D721Med (cell line): Measurements from ENCODE around the gene HBP1.

Experiments
- DNase-seq: peaks from one replicate; pipeline ENCODE4 v3.0.0; 2011; ENCODE audit warnings: low spot score; ENCODE audit not compliant: insufficient read length
- FAIRE-seq: peaks from 2 replicates; lab custom pipeline; 2011; peaks lifted over from hg19 to GRCh38; lab: Jason Lieb, UNC
- TF ChIP-seq, protein P1 (sequence below): IDR thresholded peaks from 2 replicates; pipeline ENCODE4 v1.5.1; 2012; ENCODE audit warnings: mild to moderate bottlenecking, control low read depth; ENCODE audit not compliant: insufficient read depth; ENCODE audit errors: missing control alignments

The HBP1 gene

DNA sequence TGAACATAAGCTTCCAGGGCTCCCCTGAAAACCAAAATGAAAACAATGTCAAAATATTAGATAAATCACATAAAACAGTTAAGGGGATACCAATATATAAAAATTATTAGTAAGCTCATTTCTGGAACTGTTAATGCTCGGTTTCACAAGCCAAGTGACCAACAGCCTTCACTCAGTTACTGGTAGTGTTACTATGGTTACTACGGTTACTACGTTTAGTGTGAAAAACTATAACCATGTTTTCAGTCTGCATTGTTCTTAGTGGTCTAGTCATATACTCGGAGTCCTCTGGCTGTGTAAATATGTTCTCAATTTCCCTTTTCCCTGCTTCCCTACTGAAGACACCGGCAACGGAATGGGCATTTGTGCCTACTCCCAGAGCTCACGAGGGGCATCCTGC is 34.8 kb downstream of the HBP1 start:
- TF ChIP-seq, protein P1, sequence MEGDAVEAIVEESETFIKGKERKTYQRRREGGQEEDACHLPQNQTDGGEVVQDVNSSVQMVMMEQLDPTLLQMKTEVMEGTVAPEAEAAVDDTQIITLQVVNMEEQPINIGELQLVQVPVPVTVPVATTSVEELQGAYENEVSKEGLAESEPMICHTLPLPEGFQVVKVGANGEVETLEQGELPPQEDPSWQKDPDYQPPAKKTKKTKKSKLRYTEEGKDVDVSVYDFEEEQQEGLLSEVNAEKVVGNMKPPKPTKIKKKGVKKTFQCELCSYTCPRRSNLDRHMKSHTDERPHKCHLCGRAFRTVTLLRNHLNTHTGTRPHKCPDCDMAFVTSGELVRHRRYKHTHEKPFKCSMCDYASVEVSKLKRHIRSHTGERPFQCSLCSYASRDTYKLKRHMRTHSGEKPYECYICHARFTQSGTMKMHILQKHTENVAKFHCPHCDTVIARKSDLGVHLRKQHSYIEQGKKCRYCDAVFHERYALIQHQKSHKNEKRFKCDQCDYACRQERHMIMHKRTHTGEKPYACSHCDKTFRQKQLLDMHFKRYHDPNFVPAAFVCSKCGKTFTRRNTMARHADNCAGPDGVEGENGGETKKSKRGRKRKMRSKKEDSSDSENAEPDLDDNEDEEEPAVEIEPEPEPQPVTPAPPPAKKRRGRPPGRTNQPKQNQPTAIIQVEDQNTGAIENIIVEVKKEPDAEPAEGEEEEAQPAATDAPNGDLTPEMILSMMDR = no peak
- DNase-seq (no peak), FAIRE-seq (no peak)

DNA sequence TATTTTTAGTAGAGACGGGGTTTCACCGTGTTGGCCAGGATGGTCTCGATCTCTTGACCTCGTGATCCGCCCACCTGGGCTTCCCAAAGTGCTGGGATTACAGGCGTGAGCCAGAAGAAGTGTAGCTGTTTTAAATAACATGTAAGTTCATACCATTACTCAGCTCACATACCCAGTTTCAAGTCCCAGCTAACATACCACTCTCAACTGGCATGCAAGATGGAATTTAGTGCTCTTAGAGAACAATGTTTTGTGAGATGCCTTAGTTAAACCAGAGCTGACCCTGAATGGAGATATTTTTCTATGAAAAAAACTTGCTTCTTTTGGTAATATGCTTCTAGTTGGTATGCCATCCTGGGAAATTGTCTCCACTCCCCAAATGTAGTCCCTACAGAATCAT is 37.3 kb downstream of the HBP1 start:
- DNase-seq = no peak
- TF ChIP-seq, protein P1 = no peak
- FAIRE-seq = no peak

DNA sequence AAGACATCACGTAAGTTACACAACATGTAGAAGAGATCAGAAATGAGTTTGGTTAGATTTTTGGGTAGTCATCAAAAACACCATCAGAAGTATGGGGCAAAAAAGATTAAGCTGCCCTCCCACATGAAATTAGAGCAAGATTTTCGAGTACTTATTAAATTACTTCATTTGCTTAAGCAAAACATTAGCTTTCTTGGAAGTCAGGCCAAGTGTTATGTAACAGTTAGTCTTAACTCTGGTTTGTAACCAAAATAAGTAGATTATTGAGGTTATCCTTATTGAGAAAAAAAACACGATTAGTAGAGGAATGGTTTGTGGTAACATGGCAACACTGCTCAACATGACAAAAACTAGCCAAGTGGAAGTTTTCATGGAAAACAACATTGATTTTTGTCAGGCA is 37.9 kb downstream of the HBP1 start:
- DNase-seq (no peak), FAIRE-seq (no peak)
- TF ChIP-seq, protein P1 = no peak

DNA sequence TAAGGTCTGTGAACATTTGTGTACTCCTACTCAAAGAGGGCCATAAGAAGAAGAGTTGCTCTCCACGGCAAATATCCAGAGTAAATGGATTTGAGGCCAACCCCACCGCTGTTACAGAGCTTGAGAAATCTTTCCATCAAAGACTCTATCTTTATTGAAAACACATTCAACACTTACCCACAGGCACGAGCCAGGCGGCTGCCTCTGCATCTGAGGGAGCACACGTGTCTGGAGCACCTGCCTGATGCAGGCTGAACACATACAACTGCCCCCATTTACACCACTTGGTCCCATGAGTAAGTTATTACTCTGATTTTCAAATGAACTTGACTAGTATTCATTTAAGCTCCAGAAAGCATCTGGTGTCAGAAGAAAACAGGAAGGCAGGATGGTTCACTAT is 38.7 kb downstream of the HBP1 start:
- DNase-seq = no peak
- FAIRE-seq = no peak
- TF ChIP-seq, protein P1 = no peak

DNA sequence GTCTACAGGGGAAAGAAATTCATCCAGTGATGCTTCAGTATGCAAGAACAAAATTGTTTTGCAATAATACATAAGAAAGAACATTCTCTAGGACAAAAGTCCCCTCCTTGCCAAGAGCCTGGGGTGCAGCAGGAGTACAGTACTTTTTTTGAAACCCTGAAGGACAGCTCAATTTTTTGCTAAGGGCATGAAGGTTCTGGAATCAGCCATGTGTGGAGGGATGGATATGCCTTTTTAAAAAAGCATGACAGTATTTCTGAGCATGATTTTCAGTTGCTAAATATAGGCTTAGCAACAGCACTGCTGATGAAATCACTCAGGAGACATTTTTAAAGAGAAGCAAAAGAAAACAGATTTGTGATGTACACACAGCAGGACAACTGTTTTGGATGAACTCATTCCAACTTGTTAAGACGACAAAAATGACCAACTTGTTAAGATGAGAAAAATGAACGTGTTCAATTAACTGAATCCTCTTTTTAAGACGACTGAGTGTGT is 39.3 kb downstream of the HBP1 start:
- TF ChIP-seq, protein P1 = no peak
- DNase-seq = no peak
- FAIRE-seq = no peak

DNA sequence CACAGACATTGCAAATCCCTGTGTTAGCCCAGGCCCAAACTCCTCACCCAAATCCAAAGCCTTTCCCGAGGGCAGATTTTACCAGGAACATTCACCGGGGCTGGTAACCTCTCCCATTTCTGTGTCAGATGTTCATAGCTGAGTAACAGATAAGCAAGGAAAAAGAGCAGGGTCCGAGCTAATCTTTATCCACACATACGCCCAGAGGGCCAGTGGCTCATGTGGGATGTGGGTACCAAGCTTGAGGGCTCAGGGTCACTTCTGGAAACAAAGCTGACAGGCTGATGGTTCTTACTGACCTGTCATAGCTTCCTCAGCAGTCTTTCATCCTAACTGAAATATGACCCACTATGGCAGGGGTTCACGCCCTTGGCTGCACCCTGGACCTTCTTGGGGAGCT is 39.8 kb downstream of the HBP1 start:
- DNase-seq = no peak
- TF ChIP-seq, protein P1 = no peak
- no peak for FAIRE-seq

DNA sequence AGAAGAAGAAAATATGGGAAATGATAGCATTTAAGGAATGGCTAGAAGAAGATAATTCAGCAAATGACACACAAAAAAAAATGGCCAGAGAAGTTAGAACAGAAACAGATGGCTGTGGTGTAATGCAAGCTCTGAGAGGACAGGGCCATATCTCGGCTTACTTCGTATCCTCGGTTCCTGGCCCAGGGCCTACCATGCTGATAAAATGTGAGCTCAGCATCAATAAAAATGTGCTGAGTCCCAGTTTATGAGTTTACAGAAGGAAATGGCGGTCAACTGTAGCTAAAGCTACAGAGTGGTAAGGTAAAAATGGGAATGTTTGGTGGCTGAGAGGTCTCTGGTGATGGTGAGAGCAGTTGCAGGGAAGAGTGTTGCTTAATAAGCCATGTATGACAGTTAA is 40.8 kb downstream of the HBP1 start:
- DNase-seq (no peak), FAIRE-seq (no peak)
- TF ChIP-seq, protein P1 = no peak
